GM21528 (cell line): ENCODE data around the gene GPATCH3.
"Not testable (repeated sequence)": the region's sequence is repeated elsewhere in the genome, so short reads cannot be mapped to it uniquely, and the experiment has no call there.

Experiments
- ATAC-seq: cut with Tn5 transposase; IDR thresholded peaks from one replicate; pipeline ENCODE4 v1.9.1; 2021; ENCODE audit warnings: mild to moderate bottlenecking, moderate library complexity; ENCODE audit not compliant: unreplicated experiment, low FRiP score

The GPATCH3 gene

DNA sequence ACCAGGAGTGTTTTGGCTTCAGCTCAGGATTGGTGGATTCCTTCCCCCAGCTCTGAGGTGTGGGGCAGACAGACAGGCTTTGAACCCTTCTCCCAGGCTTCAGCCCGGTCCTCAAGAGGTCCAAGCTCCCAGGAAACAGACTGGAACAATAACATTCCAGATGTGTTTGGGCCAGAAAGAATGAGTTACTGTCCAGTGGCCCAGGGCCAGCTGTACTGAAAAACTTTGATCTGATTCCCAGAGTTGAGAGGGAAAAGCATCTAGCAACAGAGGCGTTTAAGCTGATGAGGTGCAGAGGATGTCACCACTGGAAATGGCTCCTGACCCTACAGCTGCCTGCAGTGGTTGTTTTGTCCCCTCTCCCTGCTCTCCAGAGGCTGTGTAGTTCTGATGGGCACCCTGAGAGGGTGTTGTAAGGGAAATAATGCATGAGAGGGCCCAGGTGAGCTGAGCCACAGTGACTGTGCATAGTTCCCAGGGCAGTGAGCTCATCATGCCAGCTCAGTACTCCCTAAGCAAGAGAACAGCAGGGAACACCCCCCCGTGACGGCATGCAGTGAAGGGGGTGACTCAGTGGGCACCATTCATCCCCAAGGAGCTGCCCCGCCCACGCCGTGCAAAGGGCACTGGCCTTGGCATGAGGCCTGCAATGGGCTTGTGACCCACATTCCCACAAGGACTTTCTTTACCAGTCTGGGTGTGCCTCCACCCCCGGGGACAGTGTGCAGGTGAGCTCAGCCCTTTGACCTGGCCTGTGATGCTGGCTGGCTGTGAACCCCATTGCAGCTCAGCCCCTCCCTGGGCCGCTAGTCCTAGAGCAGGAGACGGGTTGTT, 51.1 kb downstream of the GPATCH3 start:
- ATAC-seq = no peak

DNA sequence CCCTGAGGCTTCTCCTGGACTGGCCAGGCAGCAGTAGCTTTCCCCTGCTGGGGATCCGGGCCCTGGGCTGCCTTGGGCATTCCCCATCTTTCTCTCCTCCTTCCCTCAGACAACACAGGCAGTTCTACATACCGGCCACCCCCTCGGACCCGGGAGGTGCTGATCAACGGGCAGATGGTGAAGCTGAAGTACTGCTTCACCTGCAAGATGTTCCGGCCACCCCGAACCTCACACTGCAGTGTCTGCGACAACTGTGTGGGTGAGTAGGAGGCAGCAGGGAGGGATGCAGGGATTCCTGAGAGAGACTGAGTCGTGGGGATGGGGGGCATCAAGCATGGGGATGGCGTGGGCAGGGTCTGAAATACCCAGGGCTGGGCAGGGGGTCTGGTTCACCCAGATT, 51.8 kb downstream of the GPATCH3 start:
- ATAC-seq = no peak

DNA sequence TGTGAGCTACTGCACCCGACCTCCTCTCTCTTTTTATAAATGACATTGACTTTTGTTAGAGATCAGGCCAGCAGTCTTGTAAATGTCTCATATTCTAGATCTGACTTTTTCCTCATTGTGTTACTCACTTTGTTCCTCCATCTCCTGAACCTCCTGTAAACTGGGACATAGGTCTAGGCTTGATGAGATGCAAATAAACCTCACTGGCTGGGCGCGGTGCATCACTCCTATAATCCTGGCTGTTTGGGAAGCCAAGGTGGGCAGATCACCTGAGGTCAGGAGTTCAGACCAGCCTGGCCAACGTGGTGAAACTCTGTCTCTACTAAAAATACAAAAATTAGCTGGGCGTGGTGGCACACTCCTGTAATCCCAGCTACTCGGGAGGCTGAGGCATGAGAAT, 52.4 kb downstream of the GPATCH3 start:
- ATAC-seq = not testable (repeated sequence)

DNA sequence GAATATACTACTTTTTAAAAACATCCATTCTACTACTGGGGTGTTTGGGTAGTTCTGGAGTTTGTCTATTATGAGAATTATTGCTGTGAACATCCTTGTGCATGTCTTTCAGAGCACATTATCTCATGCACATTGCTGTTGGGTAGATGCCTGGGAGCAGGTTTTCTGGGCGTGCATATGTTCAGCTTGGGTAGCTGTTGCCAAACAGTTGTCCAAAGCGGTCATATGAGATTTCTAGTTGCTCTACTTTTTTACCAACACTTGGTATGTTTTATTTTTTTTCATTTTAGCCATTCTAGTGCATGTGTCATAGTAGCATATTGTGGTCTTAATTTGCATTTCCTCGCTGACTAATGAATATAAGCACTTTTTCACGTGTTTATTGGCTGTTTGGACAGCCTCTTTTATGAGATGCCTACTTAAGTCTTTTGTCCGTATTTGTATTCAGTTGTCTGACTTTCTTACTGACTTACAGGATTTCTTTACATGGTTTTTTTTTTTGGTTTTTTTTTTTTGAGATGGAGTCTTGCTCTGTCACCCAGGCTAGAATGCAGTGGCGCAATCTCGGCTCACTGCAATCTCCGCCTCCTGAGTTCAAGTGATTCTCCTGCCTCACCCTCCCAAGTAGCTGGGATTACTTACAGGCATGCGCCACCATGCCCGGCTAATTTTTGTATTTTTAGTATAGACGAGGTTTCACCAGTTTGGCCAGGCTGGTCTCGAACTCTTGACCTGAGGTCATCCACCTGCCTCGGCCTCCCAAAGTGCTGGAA, 55.7 kb downstream of the GPATCH3 start:
- no peak for ATAC-seq
